HepG2 (cell line): ENCODE measurements around the gene SLC23A2. TPM values are rescaled to one million over a fixed set of nuclear protein-coding genes. Genes with fewer than 3 reads are reported as not detected.

Experiments used
- CTCF ChIP-seq: sonication (generic); formaldehyde crosslinking; IDR thresholded peaks from 2 replicates; pipeline ENCODE4 v1.5.0; 2020; ENCODE audit warnings: mild to moderate bottlenecking, missing genetic modification reagents, moderate library complexity
- TRIM22 ChIP-seq: fragments of 450-650 bp; IDR thresholded peaks from 2 replicates; pipeline ENCODE4 v1.6.1; 2017
- ZBTB44 ChIP-seq: sonication (generic); formaldehyde crosslinking; IDR thresholded peaks from 2 replicates; pipeline ENCODE4 v1.4.0; 2020; ENCODE audit warnings: missing genetic modification reagents
- ZNF432 ChIP-seq: sonication (generic); formaldehyde crosslinking; IDR thresholded peaks from 2 replicates; pipeline ENCODE4 v1.5.0; 2020; ENCODE audit warnings: missing genetic modification reagents, mild to moderate bottlenecking, borderline replicate concordance
- ZNF609 ChIP-seq: sonication (generic); formaldehyde crosslinking; IDR thresholded peaks from 2 replicates; pipeline ENCODE4 v1.4.0; 2020; ENCODE audit warnings: mild to moderate bottlenecking, missing genetic modification reagents, borderline replicate concordance
- ZNF616 ChIP-seq: sonication (generic); formaldehyde crosslinking; IDR thresholded peaks from 2 replicates; pipeline ENCODE4 v1.5.0; 2020; ENCODE audit warnings: low read depth, mild to moderate bottlenecking, missing genetic modification reagents
- polyA plus RNA-seq, 8 experiments: library from polyadenylated mRNA; depleted of rRNA in 3 of 8; stranded (reverse) in 7 of 8; unstranded in 1 of 8; fragments of >200 nt; fragmentation: Illumina TruSeq in 4 of 8; extraction: Trizol in 4 of 8; gene quantifications; 2 replicates each; pipeline versions ENCODE4 v1.2.1 to v1.2.3, GENCODE V29; 2011 to 2016; ENCODE audit warnings: low read depth in 4 of 8, missing spikeins in 1 of 8, mixed read lengths in 1 of 8; ENCODE audit not compliant: insufficient read depth in 1 of 8
- total RNA-seq, 5 experiments: library from RNA; depleted of rRNA; stranded (reverse); fragments of >200 nt; fragmentation: Illumina TruSeq; extraction: Trizol; gene quantifications; 2 replicates each; pipeline ENCODE4 v1.2.3, GENCODE V29; 2016; ENCODE audit warnings: low read depth in 1 of 5

SLC23A2 gene
- total and polyA plus RNA-seq, 2 of the 13 experiments (the other 11 are each of a cell fraction or from before 2014, with no cell fraction given): 42.2 to 51.2 TPM

- no peak for TF ChIP-seq TRIM22
- TF ChIP-seq ZBTB44: no peak
- TF ChIP-seq CTCF: no peak
- no peak for TF ChIP-seq ZNF609 (CRISPR knock-in tag)
- TF ChIP-seq ZNF616 (CRISPR knock-in tag): no peak
- no peak for TF ChIP-seq ZNF432 (CRISPR knock-in tag)
Measured at GRCh38 chr20:4989570-4989969, 11.7 kb downstream of the SLC23A2 start (continued).
